GM19468 (cell line): Measurements from ENCODE around the gene ALDH1B1.
"Not testable (repeated sequence)": the region's sequence is repeated elsewhere in the genome, so short reads cannot be mapped to it uniquely, and the experiment has no call there.

Experiments
- ATAC-seq: cut with Tn5 transposase; IDR thresholded peaks from one replicate; pipeline ENCODE4 v1.9.1; 2021; ENCODE audit warnings: mild to moderate bottlenecking, moderate library complexity, moderate number of reproducible peaks; ENCODE audit not compliant: unreplicated experiment; ENCODE audit errors: extremely low read depth

ALDH1B1 gene

GRCh38 chr9:38384990-38385848, 7.3 kb upstream of the ALDH1B1 start:
- ATAC-seq, result no peak

GRCh38 chr9:38385896-38386295, 6.6 kb upstream of the ALDH1B1 start:
- no peak for ATAC-seq

DNA sequence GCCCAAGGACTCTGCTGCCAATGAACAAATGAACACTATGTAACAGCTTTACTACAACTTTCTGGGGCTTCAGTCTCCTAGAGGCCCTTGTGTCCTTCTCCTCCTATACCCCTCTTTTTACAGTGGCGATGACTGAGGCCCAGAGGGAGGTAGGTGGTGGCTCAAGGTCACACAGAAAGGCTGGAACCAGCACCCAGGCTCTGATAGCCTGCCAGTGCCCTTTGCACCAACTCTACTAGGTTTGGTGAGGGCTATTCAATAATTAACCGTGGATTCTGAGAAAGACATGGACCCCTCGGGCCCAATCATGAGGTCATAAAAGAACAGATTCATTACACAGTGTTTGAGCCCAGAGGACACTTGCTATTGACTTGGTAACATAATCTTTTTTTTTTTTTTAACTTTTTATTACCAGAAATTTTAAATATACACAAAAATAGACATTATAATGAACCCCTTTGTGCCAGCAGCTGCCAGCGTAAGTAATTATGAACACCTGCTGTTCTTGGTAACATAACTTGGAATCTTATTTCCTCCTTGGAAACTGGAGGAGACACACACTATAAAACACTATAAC, 6.1 kb upstream of the ALDH1B1 start:
- ATAC-seq, result no peak

DNA sequence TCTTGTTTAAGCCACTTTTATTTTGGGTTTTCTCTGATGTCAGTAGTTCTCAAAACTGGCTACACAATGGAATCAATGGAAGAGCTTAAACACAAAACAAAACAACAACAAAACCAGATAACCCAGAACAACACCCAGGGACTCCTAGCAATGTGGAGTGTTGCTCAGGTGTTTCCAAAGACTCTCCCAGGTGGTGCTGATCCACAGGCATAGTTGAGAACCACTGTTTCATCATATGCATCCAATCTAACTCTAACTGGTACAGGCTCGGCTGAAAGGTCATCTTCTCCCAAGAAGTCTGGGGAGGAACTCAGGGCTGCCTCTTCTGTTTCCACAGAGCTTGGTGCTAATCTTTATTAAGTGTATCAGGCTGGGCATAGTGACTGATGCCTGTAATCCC, 5.4 kb upstream of the ALDH1B1 start:
- no peak for ATAC-seq

DNA sequence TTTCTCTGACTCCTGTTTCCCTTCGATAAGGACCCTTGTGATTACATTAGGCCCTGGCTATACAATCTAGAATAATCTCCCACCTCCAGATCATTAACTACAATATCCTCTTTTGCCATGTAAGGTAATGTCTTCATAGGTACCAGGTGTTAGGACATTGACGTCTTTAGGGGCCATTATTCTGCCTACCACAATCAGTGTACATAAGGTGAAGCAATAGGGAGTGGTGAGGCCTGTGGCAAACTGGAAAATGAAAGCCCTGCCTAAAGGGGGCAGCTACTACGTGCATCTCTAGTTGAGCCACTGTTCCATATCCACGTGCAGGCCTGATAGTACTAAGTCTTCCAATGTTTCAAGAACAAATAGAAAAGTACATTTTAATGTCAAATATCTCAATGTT, 4.8 kb upstream of the ALDH1B1 start:
- no peak for ATAC-seq

GRCh38 chr9:38388283-38389223, 3.9 kb upstream of the ALDH1B1 start:
- ATAC-seq, result no peak

DNA sequence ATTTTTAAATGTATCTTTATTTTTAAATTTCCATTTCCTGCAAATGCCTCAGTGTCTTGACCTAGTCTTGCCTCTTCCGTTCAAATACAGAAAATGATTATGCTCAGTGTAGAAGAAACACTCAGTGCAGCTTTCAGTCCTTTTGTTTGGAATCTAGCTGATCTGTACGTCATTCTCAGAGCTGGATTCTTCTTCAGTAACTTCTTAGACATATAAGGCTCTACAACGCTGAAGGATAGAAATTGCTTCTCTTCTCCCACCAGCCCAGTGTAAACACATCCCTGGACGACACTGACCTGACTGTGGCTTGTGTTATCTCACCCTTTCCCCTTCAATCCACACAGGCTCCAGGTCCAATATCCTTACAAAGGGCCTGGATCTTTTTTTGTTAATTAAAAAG, 3.2 kb upstream of the ALDH1B1 start:
- no peak for ATAC-seq

DNA sequence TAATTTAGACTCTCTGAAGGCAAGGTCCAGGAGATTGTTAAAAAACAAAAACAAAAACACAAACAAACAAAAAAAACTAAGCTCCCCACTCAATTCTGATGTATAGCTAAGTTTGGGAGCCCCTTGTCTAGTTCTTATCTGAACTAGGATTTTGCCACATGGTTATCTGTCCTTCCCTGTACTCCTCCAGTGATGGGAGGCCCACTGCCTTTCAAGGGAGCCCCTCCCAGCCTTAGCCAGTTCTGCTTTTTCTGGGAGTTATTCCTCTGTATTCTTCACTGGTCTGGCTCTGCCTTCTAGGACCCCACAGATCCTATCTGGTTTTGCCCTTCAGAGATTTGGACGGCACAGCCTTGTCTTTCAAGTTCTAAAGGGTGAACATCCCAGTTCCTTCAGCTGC, 2.1 kb upstream of the ALDH1B1 start:
- ATAC-seq, result no peak

- no peak for ATAC-seq
Measured at GRCh38 chr9:38390851-38391250, 1.7 kb upstream of the ALDH1B1 start.

DNA sequence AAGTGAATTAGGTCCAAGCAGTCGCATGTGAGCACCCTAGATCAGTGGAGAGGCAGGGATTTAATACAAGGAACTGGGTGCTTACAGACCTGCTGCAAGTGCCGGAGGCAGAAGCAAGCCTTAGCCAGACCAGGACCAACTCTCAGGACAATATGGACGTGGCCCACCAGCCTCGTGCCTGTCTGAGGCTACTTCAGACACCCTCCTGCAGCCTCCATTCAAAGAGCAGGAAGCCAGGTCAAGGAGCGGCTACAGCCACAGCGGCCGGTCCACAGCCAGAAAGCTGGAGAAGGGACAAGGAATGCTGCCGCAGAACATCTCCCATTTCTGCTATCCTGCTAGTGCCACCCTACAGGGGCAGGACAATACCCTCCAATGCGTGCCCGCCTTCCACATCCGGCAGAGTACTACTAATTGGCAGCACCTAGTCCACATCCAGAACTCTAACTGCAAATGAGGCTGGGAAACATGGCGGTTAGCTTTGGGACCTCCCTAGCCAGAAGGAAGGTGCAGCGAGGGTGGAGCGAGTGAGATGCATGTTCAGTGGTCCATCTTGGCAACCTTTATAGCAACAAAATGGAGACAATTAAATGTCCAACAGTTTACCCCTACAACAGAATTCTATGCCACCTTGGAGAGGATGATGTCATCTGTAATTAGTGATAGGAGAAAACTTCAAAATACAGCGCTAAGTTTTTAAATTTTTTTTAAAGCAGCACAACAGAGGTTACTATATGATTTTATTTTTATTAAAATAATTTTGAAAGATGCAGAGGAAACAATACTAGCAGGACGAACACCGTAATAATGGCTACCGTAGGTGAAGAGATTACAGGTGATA, 1.0 kb upstream of the ALDH1B1 start:
- no peak for ATAC-seq

GRCh38 chr9:38393128-38393796, 760 bp downstream of the ALDH1B1 start:
- no peak for ATAC-seq

DNA sequence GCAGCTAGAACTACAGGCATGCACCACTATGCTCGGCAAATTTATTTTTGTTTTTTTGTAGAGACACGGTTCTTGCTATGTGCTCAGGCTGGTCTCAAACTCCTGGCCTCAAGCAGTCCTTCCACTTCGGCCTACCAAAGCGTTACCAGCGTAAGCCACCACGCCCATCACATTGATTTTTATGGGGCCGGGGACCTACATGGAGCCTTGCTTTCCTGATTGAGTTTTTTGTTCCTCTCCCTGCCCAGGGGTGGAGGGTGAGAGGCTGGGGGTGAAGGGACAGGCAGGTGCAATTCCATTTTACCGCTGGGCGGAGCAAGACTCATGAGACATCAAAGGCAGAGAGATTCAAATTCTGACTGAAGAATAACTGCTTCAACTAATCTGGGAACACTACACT, 1.9 kb downstream of the ALDH1B1 start:
- ATAC-seq, result no peak

DNA sequence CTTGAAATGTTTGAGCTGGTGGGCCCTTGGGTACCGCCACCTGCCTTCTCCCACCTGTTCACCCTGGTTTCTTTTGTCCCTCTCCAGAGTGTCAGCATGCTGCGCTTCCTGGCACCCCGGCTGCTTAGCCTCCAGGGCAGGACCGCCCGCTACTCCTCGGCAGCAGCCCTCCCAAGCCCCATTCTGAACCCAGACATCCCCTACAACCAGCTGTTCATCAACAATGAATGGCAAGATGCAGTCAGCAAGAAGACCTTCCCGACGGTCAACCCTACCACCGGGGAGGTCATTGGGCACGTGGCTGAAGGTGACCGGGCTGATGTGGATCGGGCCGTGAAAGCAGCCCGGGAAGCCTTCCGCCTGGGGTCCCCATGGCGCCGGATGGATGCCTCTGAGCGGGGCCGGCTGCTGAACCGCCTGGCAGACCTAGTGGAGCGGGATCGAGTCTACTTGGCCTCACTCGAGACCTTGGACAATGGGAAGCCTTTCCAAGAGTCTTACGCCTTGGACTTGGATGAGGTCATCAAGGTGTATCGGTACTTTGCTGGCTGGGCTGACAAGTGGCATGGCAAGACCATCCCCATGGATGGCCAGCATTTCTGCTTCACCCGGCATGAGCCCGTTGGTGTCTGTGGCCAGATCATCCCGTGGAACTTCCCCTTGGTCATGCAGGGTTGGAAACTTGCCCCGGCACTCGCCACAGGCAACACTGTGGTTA, 3.3 kb downstream of the ALDH1B1 start:
- no peak for ATAC-seq

GRCh38 chr9:38396371-38396671, 3.8 kb downstream of the ALDH1B1 start:
- no peak for ATAC-seq

- ATAC-seq, result not testable (repeated sequence)
Measured at GRCh38 chr9:38399191-38399590, 6.7 kb downstream of the ALDH1B1 start.

DNA sequence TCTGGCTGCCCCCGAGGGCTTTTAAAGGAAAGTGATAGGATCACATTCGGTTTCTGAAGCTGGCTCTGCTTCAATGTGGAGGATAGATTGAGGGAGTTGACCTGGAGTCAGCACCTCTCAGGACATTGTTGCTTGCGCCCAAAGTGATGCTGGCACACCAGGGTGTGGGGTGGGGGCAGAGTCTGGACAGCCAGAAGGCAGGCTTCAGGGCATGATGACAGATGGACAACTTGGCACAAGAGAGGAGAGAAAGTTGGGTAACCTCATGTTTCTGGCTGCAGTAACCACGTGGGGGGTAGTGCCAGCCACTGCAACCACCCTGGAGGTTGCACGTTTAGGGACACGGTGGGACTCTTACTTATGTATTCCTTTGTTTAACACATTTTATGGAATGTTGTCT, 9.5 kb downstream of the ALDH1B1 start:
- ATAC-seq, result no peak

DNA sequence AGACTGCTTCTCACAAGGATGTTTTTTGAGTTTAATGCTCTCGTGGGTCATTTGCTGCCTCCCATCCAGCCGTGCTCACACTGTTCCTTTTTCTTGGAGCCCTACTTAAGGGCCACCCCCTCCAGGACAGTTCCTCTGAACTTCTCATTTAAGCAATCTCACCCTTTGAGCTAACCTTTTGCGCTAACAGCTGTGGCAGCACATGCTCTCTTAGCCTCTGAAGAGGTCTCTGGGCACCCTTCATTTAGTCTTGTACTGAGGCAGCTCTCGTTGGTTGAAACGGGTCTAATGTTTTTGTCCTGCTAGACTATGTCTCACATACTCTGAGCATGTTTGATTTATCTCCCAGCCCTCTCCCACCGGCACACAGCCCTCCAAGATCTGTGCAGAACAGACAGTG, 11.8 kb downstream of the ALDH1B1 start:
- no peak for ATAC-seq

GRCh38 chr9:38405785-38406184, 13.3 kb downstream of the ALDH1B1 start:
- ATAC-seq, result no peak
